Ureter (tissue), 1 donor: ENCODE measurements around the gene DCP1A. TPM values are rescaled to one million over a fixed set of nuclear protein-coding genes. Genes with fewer than 3 reads are reported as not detected.

Experiments
- DNase-seq: peaks from one replicate; pipeline ENCODE4 v3.0.0-alpha.2; 2020; ENCODE audit warnings: low spot score
- total RNA-seq: library from RNA; stranded (reverse); gene quantifications from one replicate; pipeline ENCODE4 v1.2.4, GENCODE V29; 2023
- donor health status: DM: yes; HTN: yes; CAD: no.

The DCP1A gene
- total RNA-seq, 1 donor from 2014 or later, result 31.7 TPM

- DNase-seq, result no peak
Measured at GRCh38 chr3:53247619-53248018, 99.7 kb downstream of the DCP1A start.

GRCh38 chr3:53244271-53244670, 103.1 kb downstream of the DCP1A start:
- DNase-seq, result no peak

DNA sequence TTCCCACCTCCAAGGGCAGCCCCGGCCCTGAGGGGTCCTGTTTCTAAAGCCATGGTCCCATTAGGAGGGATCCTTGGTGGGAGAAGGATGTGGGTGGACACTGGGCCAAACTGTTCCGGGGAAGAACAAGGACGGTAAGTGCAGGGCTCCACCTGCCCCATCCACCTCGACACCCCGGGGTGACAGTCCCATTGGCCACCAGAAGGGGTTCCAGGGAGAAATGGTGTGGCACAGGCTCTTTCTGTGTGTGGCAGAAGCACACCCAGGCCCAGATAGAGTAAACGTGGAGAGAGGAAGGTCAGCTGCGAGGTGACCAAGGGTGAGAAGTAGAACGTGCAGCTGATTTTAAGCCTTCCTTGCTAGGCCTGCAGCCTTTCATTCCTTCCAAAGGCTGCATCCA, 103.6 kb downstream of the DCP1A start:
- DNase-seq, result no peak

GRCh38 chr3:53243165-53243564, 104.2 kb downstream of the DCP1A start:
- DNase-seq, result no peak

DNA sequence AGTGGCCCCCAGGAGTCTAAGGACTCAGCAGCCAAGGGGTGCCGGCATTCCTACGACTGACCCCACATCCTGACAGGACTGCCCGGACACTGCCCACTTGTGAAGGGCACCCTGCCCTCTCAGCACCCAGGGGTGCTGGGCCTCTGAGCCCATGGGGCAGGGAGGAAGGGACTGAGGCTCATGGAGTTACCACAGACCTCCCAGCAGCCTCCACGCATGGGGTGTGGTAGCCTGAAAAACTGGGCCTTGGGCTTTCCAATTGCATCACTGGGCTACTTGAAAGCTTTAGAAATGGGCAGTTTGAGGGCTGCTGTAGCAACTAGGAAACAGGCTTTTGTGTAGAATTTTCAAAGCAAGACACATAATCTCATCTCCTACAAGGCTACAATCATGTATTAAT, 104.7 kb downstream of the DCP1A start:
- no peak for DNase-seq

DNA sequence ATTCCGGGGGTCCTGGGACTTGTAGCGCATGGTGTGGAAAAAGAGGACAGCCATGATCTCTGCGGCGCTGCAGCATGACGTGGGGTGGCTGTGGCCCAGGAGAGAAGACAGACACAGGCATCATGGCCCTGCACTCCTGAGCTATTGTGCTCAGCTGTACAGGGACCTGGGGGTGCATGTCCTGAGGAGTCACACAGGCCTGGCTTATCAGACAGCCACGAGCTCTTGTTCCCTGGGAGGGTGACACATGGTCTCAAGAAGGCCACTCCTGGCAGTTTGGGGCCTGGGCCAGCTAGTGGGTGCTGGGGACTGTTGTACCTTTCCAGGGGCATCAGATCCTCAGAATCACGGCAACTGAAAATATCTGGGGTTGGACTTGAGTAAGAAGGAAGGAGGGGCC, 105.2 kb downstream of the DCP1A start:
- no peak for DNase-seq

DNA sequence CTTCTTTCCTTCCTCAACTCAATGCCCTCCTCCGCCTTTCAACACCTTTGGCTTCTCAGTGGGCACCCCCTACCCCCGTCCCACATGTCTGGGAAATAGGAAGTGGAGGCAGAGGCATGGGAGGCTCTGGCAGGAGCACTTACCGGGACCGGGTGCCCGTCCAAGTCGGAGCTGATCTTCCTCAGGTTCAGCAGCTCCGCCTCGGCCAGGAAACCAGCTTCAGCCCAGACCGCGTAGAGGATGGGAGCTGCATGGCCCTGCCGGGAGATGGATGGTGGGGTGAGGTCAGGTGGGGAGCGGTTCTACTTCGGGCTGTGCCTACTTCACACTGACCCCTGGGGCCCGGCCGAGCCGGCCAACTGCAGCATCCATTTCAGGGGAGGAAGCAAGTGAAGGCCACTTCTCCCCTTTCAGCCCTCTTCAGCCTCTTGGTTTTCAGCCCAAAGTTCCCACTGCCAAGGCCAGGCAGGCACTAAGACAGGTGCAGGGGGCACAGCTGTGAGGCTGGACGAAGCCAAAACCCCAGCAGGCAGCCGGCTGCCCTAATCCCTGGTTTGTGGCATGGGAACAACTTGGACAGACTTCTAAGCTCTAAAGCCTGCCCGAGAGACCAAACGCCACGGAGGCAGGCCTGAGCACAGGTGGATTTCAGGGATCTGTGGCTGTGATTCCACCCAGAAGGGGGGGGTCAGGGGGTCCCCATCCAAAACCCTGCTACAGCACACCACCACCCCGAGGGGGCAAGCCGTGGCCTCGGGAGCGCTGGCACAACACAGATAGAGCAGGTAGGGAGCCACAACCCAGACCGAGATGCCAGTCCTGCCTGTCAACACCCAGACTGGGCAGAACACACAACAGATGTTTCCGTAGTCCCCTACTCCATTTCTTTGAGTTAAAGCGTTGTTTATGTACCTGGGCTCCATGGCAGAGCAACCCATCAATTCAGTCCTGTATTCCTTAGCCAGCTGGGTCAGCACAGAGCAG, 106.1 kb downstream of the DCP1A start:
- DNase-seq, result no peak

DNA sequence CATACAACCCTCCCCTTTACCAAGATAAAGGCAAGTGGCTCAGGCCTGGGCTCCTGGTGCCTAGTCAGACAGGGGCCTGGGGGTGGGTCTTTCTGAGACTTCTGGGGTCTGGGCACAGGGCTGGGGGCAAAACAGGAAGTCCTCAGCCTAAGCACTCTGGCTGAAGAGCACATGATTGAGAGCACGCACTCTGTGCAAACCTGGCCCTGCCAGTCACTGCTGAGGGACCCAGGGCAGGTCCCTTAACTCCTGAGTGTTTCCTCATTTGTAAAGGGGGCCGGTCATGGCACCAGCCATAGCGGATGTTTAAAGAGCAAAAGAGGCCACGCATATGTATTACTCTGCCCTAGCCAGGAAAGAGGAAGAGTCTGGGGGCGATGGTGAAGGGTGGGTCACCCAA, 107.5 kb downstream of the DCP1A start:
- DNase-seq, result no peak

GRCh38 chr3:53238886-53239285, 108.5 kb downstream of the DCP1A start:
- no peak for DNase-seq

- DNase-seq, result no peak
Measured at GRCh38 chr3:53238051-53238850, 109.1 kb downstream of the DCP1A start.

- DNase-seq, result peak; percentile 73
Measured at GRCh38 chr3:53236112-53236841, 111.1 kb downstream of the DCP1A start.

- DNase-seq, result no peak
Measured at GRCh38 chr3:53235545-53235944, 111.8 kb downstream of the DCP1A start.

- no peak for DNase-seq
Measured at GRCh38 chr3:53234841-53235232, 112.5 kb downstream of the DCP1A start.

- no peak for DNase-seq
Measured at GRCh38 chr3:53234130-53234840, 113.1 kb downstream of the DCP1A start.

Other genes starting within 250 kb of the DCP1A start
- 33.3 TPM for gene RFT1, start 217.1 kb downstream of the DCP1A start, total RNA-seq
- gene PRKCD, start 186.3 kb downstream of the DCP1A start, total RNA-seq, result 82.2 TPM
- gene TKT, start 91.5 kb downstream of the DCP1A start, total RNA-seq, result 194 TPM
- gene CACNA1D, start 147.1 kb upstream of the DCP1A start, total RNA-seq, result 84.4 TPM